ENCODE results near the gene GNB1L.

DNA sequence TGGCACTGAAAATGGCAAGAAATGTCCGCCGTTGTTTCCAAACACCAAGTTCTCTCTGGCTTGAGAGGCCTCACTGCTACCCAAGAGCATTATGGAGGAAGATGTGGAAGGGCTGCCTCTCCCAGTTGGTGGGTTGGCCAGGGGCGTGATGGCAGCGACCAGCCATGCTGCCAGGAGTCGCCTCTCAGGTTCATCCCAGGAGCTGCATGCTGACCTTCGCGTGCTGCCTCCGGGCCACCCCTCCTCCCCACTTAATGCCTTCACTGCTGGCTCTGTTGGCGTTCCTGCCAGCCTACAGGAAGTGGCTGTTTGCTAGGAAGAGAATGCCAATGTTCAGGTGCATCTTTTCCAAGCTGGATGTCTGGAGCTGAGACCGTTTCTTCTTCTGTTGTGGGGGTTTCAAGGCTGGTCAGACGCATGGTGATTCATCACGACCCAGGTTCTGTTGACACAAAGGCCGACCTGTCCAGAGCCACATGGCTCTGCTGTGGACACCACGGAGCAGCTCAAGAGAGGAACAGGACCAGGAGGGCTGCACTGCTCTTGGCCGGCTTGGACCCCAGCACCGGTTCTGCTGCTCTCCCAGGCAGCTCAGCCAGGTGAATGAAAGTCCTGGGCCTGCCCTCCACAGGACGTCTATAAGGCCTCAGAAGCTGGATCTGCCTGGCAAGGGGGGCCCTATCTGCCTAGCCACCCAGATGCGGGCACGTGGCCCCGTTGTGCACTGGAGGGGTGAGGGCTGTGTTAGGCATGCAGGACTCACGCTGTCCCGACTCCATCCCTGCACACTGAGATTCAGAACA lies 69.0 kb downstream of the GNB1L start:
- TF ChIP-seq EZH2phosphoT487 (IDR thresholded peaks at IDR 0.05; ENCODE audit: low read depth) = no peak
- TF ChIP-seq, protein P1, sequence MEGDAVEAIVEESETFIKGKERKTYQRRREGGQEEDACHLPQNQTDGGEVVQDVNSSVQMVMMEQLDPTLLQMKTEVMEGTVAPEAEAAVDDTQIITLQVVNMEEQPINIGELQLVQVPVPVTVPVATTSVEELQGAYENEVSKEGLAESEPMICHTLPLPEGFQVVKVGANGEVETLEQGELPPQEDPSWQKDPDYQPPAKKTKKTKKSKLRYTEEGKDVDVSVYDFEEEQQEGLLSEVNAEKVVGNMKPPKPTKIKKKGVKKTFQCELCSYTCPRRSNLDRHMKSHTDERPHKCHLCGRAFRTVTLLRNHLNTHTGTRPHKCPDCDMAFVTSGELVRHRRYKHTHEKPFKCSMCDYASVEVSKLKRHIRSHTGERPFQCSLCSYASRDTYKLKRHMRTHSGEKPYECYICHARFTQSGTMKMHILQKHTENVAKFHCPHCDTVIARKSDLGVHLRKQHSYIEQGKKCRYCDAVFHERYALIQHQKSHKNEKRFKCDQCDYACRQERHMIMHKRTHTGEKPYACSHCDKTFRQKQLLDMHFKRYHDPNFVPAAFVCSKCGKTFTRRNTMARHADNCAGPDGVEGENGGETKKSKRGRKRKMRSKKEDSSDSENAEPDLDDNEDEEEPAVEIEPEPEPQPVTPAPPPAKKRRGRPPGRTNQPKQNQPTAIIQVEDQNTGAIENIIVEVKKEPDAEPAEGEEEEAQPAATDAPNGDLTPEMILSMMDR (IDR thresholded peaks at IDR 0.05; ENCODE audit: low read depth, low read length) = no peak
